Stimulated activated CD4-positive, alpha-beta T cell treated with anti-CD3 and anti-CD28 coated beads, Interleukin-1b, Interleukin-23, amount 100 ng/mL, for 4 hours (primary cell): ENCODE results near the gene SLC35F1.
"Not testable (repeated sequence)": the region's sequence is repeated elsewhere in the genome, so short reads cannot be mapped to it uniquely, and the experiment has no call there.

ENCODE experiments used
- DNase-seq, 2 donors: peaks; one replicate each; pipeline ENCODE4 v3.0.0-alpha.2; 2020; ENCODE audit warnings: low read depth in 2 of 2

SLC35F1 gene

DNA sequence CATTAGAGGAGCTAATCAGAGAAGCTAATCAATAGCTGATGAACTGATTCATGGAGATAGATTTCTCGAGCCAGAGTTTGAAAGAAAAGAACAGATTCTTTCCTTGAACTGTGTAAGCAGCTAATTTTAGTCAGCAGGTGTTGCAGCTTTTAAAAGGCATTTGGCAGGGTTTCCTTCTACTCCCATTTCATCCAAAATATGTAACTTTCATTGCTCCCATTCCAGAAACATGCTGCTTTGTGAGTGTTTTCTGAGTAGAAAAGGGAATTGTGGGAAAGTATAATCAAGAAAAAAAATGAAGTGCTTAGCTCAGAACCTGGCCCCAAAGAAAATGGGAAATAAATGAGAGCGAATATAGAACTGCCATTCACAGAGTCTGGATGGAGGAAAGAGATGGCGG is 20.8 kb downstream of the SLC35F1 start:
- DNase-seq, result no peak

GRCh38 chr6:117928833-117929232 is 21.8 kb downstream of the SLC35F1 start:
- DNase-seq, result no peak

GRCh38 chr6:117929501-117929900 is 22.4 kb downstream of the SLC35F1 start:
- DNase-seq, result no peak

DNA sequence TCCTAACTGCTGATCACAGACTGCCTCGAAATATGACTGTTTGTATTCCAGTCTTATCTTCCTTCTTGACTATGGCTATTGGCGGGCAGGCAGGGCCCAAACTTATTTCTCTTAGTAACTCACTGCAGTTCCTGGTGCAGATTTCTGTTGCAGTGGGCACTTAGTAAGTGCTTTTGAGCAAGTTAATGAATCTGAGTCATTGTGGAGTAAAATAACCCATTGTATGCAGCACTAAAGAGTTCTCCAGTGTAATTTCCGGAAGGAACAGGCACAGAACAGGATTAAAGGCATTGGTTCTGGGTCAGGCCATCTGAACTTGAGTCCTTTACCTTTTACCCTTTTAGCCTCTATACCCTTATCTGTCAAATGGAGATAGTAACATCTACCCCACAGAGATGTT is 23.6 kb downstream of the SLC35F1 start:
- no peak for DNase-seq

DNA sequence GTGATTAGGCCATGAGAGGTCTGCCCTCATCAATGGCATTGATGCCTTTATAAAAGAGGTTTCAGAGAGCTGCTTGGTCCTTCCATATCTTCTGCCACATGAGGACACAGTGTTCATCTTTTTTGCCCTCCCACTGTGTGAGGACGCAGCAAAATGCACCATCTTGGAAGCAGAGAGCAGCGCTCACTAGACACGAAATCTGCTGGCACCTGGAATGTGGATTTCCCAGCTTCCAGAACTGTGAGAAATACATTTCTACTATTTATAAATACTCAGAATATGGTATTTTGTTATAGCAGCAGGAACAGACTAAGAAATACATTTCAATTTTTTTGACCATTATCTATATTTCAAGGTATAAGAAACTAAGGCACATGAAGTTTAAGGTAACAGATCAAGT is 24.9 kb downstream of the SLC35F1 start:
- no peak for DNase-seq

DNA sequence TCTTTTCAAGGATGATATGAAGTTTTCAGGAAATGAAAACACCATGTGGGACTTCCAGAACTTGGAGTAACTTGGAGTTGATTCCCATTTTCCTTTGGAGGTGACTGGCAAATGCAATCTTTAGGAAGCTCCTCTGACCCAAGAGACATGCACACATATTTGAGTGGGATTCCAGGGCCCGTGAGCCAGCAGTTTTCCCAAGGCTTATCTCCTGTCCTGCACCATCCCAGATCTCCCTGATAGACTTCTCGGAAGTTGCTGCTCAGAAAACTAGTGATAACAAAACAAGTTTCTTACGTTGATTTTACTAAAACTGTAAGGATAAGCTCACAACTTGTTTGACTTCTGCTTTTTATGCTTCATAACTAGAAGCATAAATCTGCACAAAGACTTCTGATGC is 25.6 kb downstream of the SLC35F1 start:
- no peak for DNase-seq

DNA sequence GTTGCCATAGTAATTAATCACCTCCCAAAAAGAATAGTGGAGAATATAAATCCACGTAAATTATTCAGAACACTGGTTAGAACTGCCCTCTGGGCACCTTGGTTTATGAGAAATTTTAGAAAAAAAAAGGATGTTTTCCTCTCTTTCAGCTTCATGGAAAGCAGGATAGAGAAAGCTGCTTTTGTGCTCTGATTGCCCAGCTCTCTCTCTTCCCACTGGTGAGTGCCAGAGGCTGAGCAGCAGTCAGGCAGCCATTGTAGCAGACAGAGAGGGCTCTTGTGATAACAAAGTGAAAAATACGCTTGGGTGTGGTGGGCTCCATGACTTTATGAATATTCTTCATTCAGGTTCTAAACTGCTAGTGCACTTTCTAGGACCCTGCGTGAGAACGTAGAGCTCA is 26.4 kb downstream of the SLC35F1 start:
- DNase-seq, result no peak

DNA sequence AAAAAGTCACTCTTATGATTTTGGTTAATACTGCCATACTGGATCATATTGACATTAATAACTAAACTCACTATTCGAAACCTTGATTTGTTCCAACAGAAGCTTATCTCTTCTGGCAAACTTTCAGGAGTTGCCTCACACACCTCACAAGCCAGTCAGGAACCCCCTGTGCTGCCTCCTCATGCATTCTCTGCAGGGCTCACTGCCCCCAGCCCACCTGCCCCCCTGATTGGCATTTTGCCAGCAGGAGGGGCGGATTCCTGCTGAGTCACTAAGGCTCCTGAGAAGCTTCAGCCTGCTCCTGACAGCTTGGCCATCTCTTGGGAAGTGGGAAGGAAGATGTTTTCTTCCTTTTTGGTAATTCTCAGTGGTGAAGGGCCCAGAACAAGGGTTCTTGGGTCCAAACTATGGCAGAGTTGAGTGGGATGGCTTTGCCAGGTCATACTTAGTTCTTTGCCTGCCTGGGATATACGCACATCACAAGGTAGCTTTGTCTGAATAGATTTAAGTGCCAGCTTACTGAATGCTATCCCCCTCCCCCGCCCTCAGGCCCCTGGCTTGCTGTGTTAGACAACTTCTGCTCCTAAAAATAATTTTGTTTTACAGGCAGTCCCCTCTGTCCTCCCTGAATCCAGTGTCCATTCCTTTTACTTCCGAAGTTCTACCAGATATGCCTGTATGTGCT is 31.4 kb downstream of the SLC35F1 start:
- no peak for DNase-seq

- DNase-seq, result no peak
Measured at GRCh38 chr6:117947234-117947633, 40.2 kb downstream of the SLC35F1 start.

- no peak for DNase-seq
Measured at GRCh38 chr6:117951783-117952182, 44.7 kb downstream of the SLC35F1 start.

- DNase-seq, result no peak
Measured at GRCh38 chr6:117955684-117956256, 48.7 kb downstream of the SLC35F1 start.

DNA sequence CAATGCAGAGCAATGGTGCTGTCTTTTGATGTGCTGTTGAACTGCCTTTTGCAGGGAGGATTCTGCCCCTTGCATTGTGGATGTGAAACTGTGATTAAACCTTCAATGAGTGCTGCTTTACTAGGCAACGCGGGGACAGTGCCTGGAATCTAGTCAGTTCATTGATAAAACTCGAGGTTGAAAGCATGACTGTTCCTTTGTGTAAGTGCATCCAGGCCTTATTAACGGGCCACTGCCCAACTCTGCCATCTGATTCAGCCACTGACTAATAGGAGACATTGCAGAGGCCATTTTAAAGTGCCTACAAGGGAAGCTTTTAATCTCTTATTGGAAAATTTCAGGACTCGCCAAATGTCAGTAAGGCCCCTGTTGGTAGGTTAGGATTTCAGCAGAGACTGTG is 49.3 kb downstream of the SLC35F1 start:
- no peak for DNase-seq

DNA sequence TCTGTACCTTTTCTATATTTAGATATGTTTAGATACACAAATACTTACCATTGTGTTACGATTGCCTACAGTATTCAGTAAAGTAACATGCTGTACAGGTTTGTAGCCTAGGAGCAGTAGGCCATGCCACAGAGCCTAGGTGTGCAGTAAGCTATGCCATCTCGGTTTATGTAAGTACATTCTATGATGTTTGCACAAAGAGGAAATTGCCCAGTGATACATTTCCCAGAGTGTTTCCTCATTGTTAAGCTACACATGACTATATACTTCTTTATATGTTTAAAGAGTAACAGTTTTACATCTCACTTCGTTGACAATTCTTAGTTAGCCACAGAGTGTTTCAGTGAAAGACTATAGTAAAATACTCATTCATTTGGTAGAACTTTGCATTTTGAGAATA is 51.5 kb downstream of the SLC35F1 start:
- no peak for DNase-seq

DNA sequence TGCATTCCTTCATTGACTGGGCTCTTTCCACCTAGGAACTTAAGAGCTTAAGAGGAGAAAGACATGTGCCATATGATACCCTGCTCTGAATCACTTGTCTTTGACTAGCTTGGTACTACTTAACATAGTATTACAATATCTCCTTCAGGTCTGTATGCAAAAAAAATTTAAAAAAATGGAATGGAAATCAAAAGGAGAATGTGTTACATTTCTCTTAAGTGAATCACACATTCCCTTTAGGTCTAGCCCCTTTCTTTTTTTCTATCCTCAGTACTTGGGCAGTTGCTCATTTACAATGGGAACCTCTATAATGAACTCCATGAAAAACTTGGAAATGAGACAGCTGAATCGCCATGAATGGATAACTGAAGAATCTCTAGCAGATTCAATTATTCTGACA is 53.8 kb downstream of the SLC35F1 start:
- no peak for DNase-seq

DNA sequence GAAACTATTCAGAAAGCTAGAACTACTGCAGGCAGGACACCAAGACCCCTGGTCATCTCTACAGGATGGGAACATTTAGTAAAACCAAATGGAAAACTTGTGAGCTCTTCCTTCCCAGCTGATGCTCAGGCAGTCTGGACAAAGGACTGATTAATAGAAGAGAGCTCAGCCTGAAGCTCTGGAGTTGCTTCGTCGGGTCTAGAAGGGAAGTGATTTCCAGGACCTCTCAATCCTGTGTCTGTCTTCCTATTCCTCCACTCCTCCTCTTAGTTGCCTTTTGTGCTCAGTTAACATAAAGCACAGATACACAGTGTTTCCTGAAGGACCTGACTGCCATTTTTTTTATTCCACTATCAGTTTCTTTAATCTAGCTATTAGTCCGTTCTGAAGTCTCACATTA is 54.2 kb downstream of the SLC35F1 start:
- DNase-seq, result no peak

DNA sequence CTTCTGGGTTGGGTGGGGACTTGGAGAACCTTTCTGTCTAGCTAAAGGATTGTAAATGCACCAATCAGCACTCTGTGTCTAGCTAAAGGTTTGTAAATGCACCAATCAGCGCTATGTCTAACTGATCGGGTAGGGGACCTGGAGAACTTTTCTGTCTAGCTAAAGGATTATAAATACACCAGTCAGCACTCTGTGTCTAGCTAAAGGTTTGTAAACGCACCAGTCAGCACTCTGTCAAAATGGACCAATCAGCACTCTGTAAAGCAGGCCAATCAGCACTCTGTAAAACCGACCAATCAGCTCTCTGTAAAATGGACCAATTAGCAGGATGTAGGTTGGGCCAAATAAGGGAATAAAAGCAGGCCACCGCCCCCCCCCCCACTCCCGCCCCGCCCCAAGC is 58.7 kb downstream of the SLC35F1 start:
- DNase-seq, result not testable (repeated sequence)

DNA sequence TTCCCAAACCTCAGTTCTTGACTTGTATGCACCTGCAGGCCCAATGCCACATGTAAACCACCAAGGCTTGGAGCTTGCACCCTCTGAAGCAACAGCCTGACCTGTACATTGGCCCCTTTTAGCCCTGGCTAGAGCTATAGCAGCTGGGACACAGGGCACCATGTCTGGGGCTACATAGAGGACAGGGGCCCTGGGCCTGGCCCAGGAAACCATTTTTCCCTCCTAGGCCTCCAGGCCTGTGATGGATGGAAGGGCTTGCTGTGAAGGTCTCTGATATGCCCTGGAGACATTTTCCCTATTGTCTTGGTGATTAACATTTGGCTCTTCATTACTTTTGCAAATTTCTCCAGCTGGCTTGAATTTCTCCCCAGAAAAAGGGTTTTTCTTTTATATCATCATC is 64.6 kb downstream of the SLC35F1 start:
- DNase-seq, result no peak

DNA sequence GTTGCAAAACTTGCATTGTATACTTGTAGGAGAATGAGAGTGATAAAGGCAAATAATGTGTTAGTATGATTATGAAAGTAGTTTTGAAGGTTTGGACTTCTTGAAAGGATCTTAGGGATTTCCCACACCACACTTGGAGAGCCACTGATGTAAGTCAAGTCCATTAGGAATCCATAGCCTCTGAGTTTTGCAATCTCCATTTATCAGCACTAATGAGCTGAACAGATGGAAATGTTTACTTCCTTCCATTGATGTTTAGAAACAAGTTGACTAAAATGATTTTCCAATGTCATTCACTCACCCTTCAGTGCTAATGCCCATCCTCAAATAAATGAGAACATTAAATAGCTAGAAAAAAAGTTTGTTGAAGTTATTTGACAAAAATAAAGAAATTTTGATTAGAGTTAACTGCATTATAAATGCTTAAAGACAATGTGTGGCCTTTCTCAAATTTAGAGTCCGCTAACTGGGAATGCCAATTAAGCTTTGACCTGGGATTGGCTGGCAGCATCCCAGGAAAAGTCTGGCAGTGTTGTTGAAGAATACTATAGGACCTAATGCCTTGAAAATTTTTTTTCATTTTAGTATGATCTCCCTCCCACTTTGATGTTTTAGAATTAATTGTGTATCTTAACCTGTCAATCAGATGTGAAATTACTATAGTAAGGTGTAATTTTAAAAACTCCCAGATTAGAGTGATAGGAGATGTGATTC is 68.0 kb downstream of the SLC35F1 start:
- no peak for DNase-seq

DNA sequence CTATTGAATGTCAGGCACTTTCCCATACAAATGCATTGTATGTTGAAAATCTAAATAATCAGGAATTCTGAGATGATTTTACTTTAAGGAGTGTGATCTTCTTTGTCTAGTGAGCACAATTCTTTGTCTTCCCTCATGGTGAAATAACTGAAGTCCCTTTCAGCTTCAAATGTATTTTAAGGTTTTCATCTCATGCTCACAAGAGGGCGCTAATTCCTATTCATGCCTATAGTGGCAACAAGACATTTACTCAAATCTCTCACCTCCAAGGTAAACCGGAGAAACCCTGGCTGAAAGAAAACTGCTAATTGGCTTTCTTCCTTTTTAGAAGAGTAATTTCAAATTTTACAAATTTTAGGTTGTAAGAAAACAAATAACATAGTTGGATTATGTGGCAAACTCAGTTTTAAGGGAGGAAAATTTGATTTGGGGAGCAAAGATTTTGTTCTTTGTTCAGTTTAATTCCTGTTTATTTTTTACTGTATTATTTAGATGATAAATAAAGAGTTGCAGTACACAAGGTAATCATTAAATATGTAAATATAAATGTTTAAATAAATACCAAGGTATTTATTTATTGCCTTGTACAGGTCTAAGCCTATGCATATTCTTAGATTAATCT is 69.1 kb downstream of the SLC35F1 start:
- peak in 1 of 2 donors; percentile 4 for DNase-seq

DNA sequence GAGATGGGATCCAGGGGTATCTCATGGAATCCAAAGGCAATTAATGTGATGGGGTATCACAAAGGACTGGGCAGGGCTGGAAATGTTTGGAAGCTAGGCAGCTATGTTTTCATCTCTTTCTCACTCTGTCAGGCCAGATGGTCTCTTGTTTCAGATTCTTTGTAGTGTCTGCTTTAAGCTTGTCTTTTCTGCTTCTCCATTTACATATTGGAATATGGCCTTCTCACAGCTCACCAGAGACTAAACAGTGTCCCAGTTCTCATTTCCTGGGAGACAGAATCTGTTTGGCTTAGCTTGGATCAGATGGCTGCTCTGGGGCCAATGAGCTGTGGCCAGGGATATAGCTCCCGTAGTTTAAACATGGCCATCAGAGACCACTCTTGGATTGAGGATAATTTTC is 78.9 kb downstream of the SLC35F1 start:
- no peak for DNase-seq

- DNase-seq, result no peak
Measured at GRCh38 chr6:117986396-117986795, 79.3 kb downstream of the SLC35F1 start.

- DNase-seq, result no peak
Measured at GRCh38 chr6:117989086-117989485, 82.0 kb downstream of the SLC35F1 start.

DNA sequence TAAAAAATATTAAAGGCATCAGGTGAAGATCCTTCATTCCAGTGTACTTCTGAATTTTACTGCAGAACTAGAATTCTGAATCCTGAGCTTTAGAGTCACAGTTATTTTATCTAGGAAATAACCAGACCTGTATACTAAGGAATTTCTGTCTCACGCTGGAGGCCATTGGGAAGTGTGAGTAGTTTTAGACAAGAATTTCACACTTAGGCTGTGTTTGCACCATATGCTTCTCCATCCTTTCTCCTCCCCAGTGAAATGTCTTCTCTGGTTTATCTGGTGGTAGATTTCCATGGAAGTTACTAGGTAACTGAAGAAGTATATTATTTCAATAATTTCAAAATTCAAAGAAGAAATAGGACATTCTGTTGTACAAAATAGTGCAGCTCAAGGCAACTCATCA is 83.1 kb downstream of the SLC35F1 start:
- DNase-seq, result no peak
